ENCODE data around the gene MTCH1. TPM values are rescaled to one million over a fixed set of nuclear protein-coding genes. Genes with fewer than 3 reads are reported as not detected.

MTCH1 gene
- total and polyA plus RNA-seq, 9 donors: 104 to 140 (median 119) TPM

DNA sequence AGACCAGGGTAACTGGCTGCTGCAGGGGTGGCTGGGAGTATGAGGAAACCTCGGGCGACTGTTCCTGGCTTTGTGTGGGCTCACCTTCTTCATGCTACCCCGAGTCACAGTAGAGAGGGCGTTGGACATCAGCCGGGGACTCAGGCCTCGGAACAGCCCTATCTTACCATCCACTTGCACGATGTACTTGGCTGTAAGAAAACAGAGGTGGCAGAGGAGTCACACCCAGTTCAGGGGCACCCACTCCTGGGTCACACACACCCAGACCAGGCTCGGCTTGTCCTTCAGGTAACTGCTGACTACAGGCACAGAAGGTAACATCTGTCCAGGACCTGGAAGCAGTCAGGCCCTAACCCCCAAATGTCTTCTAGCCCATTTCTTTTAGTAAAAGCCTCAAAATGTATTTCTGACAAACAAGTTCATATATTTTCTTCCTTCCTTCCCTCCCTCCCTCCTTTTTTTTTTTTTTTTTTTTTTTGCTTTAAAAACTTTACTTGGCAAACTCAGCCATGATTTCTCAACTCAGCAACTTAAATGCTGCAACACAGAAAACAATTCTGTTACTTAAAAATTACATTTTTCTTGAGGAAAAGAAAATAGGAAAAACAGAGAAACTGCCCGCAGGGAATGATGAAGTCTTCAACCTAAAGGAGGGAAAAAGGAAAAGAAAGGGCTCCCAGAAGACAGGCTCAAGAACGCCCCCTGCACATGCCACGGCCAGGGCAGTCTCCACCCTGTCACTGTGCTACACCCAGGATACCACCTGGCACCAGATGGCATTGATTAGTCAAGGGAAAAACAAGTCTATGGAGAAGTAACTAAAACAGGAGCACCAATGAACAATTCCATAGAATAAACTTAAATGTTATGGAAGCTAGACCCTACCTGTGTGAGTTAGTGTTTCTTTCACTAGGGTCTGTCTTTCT lies 7.3 kb downstream of the MTCH1 start:
- Histone ChIP-seq H3K36me3 (ENCODE audit: control insufficient read depth, insufficient read depth, low read length) (peaks cover 59% of the 10 kb centered on the region), H3K27me3 (ENCODE audit: control insufficient read depth, insufficient read depth, low read length) (no peaks in the 10 kb centered on the region), H3K4me1 (ENCODE audit: control insufficient read depth, insufficient read depth, low read length) (peaks cover 35% of the 10 kb centered on the region), H3K9me3 (replicated peaks; ENCODE audit: control insufficient read depth, low read depth, low read length) (no peaks in the 10 kb centered on the region), H3K4me3 (ENCODE audit: low read length) (no peak overlapping the region), H3K27ac (ENCODE audit: low read length) (no peak overlapping the region)
- WGBS (ENCODE audit: insufficient coverage): 79% methylated on average over 4 of the region's 11 CpGs
- no peak for DNase-seq

DNA sequence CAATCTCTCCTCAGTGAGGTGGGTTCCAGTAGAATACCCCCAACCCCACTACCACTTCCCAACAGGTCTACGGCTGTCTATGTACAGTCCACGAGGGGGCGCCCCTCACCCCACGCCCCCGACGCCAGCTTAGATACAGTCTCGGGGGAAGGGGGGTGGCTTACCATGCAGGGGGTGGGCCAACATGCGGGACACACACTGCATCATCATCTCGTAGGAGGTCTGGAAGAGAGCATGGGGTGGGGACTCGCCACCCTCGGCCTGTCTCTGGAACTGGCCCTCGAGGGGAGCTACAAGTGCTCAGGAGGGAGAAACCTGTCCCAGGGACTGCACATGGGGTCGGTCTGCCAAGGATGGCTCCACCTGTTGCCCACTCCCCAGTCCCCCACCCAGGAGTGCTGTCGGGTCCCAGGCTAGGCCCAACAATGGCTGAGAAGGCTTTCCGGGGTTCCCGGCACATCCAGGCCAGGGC lies 8.5 kb downstream of the MTCH1 start:
- WGBS (ENCODE audit: insufficient coverage): 76% methylated on average over 7 of the region's 16 CpGs
- DNase-seq: no peak
- peaks cover 25% of the 10 kb centered on the region for H3K4me1 ChIP-seq (ENCODE audit: control insufficient read depth, insufficient read depth, low read length)
- H3K36me3 ChIP-seq (ENCODE audit: control insufficient read depth, insufficient read depth, low read length): peaks cover 68% of the 10 kb centered on the region
- H3K9me3 ChIP-seq (replicated peaks; ENCODE audit: control insufficient read depth, low read depth, low read length): no peaks in the 10 kb centered on the region
- no peak overlapping the region for H3K4me3 ChIP-seq (ENCODE audit: low read length)
- H3K27ac ChIP-seq (ENCODE audit: low read length): no peak overlapping the region
- no peaks in the 10 kb centered on the region for H3K27me3 ChIP-seq (ENCODE audit: control insufficient read depth, insufficient read depth, low read length)

DNA sequence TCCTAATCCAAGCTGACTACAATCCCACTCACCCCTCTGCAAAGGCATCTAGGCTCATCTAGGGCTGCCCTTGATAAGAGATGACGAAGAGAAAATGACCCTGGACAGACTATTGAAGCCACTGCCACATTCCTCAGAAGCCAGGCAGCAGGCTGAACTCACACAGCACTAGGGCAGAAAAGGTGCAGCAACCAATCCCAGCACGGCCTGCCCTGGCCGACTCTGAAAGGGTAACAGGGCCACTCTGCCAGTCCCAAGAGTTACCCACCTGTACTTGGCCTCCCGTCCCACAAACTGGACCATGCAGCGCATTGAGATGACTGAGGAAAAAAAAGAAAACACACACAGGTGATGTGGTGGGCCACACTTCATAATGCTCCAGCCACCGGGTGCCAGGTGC lies 9.1 kb downstream of the MTCH1 start:
- Histone ChIP-seq H3K27ac (ENCODE audit: low read length) (no peak overlapping the region), H3K4me3 (ENCODE audit: low read length) (no peak overlapping the region), H3K36me3 (ENCODE audit: control insufficient read depth, insufficient read depth, low read length) (peaks cover 74% of the 10 kb centered on the region), H3K4me1 (ENCODE audit: control insufficient read depth, insufficient read depth, low read length) (peaks cover 25% of the 10 kb centered on the region), H3K9me3 (replicated peaks; ENCODE audit: control insufficient read depth, low read depth, low read length) (no peaks in the 10 kb centered on the region), H3K27me3 (ENCODE audit: control insufficient read depth, insufficient read depth, low read length) (no peaks in the 10 kb centered on the region)
- WGBS (ENCODE audit: insufficient coverage): 93% methylated on average over 5 of the region's 6 CpGs
- no peak for DNase-seq

DNA sequence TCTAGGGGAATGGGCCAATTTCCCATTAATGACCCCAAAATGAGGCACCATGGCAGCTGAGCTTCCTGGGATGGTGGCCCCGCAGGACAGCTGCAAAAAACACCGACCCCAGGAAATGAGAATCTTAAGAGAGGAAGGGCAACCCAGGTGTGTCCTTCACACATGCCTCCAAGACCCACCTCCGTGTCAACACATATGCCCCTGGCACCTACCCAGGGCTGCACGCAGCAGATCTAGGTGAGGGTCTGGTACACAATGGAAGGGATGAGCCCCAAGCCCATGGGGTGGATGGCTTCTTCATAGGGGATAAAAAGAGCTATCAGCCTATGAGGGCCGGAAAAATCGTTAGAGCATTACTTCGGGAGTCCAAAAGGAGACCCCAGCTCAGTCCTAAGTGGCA lies 9.5 kb downstream of the MTCH1 start:
- no peak overlapping the region for H3K27ac ChIP-seq (ENCODE audit: low read length)
- WGBS (ENCODE audit: insufficient coverage): 82% methylated on average over 4 of the region's 7 CpGs
- no peaks in the 10 kb centered on the region for H3K27me3 ChIP-seq (ENCODE audit: control insufficient read depth, insufficient read depth, low read length)
- H3K9me3 ChIP-seq (replicated peaks; ENCODE audit: control insufficient read depth, low read depth, low read length): no peaks in the 10 kb centered on the region
- peaks cover 24% of the 10 kb centered on the region for H3K4me1 ChIP-seq (ENCODE audit: control insufficient read depth, insufficient read depth, low read length)
- peaks cover 78% of the 10 kb centered on the region for H3K36me3 ChIP-seq (ENCODE audit: control insufficient read depth, insufficient read depth, low read length)
- no peak overlapping the region for H3K4me3 ChIP-seq (ENCODE audit: low read length)
- DNase-seq: no peak

DNA sequence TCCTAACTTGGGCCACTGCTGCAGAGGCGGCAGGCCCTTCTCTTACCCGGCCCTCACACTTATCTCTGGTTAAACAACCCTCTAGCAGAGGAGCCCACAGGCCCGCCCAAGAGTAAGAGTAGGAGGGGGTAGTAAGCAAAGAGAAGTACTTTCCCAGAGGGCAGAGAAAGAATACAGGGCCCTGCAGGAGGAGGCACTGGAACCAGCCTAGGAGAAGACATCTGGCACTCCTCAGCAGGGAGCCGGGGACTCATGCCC lies 10.1 kb downstream of the MTCH1 start:
- H3K36me3 ChIP-seq (ENCODE audit: control insufficient read depth, insufficient read depth, low read length): peaks cover 84% of the 10 kb centered on the region
- no peaks in the 10 kb centered on the region for H3K9me3 ChIP-seq (replicated peaks; ENCODE audit: control insufficient read depth, low read depth, low read length)
- DNase-seq: no peak
- no peaks in the 10 kb centered on the region for H3K27me3 ChIP-seq (ENCODE audit: control insufficient read depth, insufficient read depth, low read length)
- 86% methylated on average over 1 of the region's 4 CpGs for WGBS (ENCODE audit: insufficient coverage)
- H3K27ac ChIP-seq (ENCODE audit: low read length): no peak overlapping the region
- peaks cover 19% of the 10 kb centered on the region for H3K4me1 ChIP-seq (ENCODE audit: control insufficient read depth, insufficient read depth, low read length)
- H3K4me3 ChIP-seq (ENCODE audit: low read length): no peak overlapping the region

DNA sequence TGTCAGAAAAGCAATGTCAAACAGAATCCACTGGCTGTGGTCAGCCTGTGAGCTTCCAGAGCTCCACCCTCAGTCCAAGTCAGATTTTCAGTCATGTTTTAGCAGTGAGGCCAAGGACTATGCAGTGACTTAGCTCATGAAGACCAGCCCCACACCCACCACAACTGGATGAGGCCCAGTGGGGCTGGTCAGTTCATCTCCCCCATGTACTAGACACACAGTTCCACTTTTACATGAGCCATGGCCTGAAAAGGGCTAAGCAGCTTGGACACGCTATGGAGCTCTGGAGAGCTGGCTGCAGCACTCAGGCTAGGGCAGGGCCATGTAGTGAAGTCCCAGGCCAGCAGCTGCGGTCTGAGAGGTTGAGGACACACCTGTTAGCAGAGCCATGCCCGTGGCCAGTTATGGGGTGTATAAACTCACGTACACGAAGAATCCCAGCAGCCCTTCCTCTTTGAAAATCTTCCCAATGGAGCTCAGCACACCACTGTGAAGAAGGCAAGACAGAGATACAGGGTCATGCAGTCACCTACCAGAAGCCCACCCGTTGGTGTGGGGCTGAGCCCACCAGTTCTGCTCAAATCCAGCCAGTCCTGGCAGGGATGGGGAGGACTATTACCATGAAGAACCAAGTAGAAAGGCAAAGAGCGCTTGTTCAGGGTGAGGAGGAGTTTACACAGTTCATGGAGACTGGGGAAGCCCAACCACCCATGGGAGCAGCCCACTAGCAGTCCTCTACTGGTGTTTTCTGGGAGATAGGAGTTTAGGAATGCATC lies 10.6 kb downstream of the MTCH1 start:
- no peak for DNase-seq
- 88% methylated on average over 5 of the region's 7 CpGs for WGBS (ENCODE audit: insufficient coverage)
- Histone ChIP-seq H3K4me1 (ENCODE audit: control insufficient read depth, insufficient read depth, low read length) (peaks cover 14% of the 10 kb centered on the region), H3K36me3 (ENCODE audit: control insufficient read depth, insufficient read depth, low read length) (peaks cover 86% of the 10 kb centered on the region), H3K9me3 (replicated peaks; ENCODE audit: control insufficient read depth, low read depth, low read length) (no peaks in the 10 kb centered on the region), H3K27me3 (ENCODE audit: control insufficient read depth, insufficient read depth, low read length) (no peaks in the 10 kb centered on the region), H3K27ac (ENCODE audit: low read length) (no peak overlapping the region), H3K4me3 (ENCODE audit: low read length) (no peak overlapping the region)

DNA sequence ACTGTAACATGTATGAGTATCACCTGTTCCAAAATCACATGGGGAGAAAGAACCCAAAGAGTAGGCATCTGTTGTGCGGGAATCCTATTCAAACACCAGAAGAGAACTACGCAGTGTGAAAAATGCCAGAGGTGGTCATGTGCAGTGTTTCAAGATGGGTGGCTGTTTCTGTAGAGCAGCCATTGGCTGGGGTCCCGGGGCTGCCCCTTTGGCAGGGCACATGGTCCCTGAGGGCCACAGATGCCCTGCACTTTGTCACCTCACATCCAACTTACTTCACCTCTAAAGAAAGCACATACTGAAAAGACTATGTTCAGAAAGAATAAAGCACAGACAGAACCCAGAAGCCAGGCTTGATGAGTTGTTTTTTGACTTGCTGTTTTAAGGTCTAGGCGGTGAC lies 12.3 kb downstream of the MTCH1 start:
- Histone ChIP-seq H3K4me3 (ENCODE audit: low read length) (no peak overlapping the region), H3K9me3 (replicated peaks; ENCODE audit: control insufficient read depth, low read depth, low read length) (no peaks in the 10 kb centered on the region), H3K27me3 (ENCODE audit: control insufficient read depth, insufficient read depth, low read length) (no peaks in the 10 kb centered on the region), H3K27ac (ENCODE audit: low read length) (no peak overlapping the region), H3K4me1 (ENCODE audit: control insufficient read depth, insufficient read depth, low read length) (no peaks in the 10 kb centered on the region), H3K36me3 (ENCODE audit: control insufficient read depth, insufficient read depth, low read length) (peaks cover 97% of the 10 kb centered on the region)
- WGBS (ENCODE audit: insufficient coverage): 100% methylated on average over 2 of the region's 4 CpGs
- DNase-seq: no peak

DNA sequence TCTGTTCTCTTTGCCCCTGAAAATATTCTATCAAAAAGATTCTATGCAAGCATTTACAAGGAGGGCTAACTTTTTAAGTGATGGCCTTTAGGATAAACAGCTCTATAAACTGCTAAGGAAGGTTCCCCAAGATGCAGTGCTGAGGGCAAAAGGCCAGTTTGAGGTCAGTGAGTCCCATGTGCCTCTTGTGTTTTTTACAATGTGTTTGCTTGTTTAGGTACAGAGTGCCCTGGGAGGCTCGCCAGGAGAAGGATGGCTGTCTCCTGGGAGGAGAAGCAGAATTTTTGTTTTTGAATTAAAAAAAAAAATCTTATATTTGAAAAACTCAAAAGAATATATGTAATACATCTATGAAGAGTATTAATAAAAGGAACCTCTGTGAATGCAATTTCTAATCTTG lies 12.8 kb downstream of the MTCH1 start:
- no CpG with 5 or more reads among the region's 1 CpG for WGBS (ENCODE audit: insufficient coverage)
- peaks cover 99% of the 10 kb centered on the region for H3K36me3 ChIP-seq (ENCODE audit: control insufficient read depth, insufficient read depth, low read length)
- no peak overlapping the region for H3K4me3 ChIP-seq (ENCODE audit: low read length)
- H3K9me3 ChIP-seq (replicated peaks; ENCODE audit: control insufficient read depth, low read depth, low read length): no peaks in the 10 kb centered on the region
- no peak for DNase-seq
- H3K27me3 ChIP-seq (ENCODE audit: control insufficient read depth, insufficient read depth, low read length): no peaks in the 10 kb centered on the region
- peaks cover 3% of the 10 kb centered on the region for H3K4me1 ChIP-seq (ENCODE audit: control insufficient read depth, insufficient read depth, low read length)
- H3K27ac ChIP-seq (ENCODE audit: low read length): no peak overlapping the region

DNA sequence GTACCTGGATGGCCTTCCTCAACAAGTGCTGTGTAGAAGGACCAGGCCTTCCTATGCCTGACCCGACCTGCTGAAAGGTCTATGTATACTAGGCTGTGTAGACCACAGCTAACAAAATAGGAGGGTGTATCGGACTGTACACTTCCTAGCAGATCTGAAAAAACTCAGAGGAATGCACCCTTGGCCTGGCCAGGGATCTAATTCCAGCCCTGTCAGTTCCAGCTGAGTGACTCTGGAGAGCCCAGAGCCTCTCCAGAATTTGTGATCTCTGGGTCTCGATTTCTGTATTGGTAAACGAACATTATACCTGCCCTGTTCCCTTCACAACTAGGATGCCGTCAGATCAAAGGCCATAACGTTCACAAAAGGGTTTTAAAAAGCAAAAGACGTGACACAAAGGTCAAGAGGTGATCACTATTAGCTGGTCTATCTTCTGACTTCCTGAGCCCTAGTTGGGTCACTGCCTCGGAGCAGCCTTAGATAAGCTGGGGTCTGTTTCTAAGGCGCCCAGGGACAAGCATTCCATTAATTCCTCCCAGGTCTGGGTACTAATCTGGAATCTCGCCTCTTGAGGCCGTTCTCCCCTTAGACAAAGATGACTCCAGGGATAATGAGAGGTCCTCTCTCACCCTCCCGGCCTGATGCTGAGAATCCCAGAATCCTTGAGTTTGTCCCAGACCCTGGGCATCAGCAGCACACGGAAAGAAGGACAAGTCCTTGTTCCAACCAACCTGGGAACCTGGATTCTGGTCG lies 13.9 kb downstream of the MTCH1 start:
- Histone ChIP-seq H3K27me3 (ENCODE audit: control insufficient read depth, insufficient read depth, low read length) (no peaks in the 10 kb centered on the region), H3K9me3 (replicated peaks; ENCODE audit: control insufficient read depth, low read depth, low read length) (no peaks in the 10 kb centered on the region), H3K4me1 (ENCODE audit: control insufficient read depth, insufficient read depth, low read length) (peaks cover 3% of the 10 kb centered on the region), H3K4me3 (ENCODE audit: low read length) (no peak overlapping the region), H3K36me3 (ENCODE audit: control insufficient read depth, insufficient read depth, low read length) (peaks cover 98% of the 10 kb centered on the region), H3K27ac (ENCODE audit: low read length) (no peak overlapping the region)
- 77% methylated on average over 13 of the region's 14 CpGs for WGBS (ENCODE audit: insufficient coverage)
- no peak for DNase-seq

Data from muscle of leg (tissue), 11 donors.